K562 (cell line): ENCODE data around the gene SHBG. TPM values are rescaled to one million over a fixed set of nuclear protein-coding genes. Genes with fewer than 3 reads are reported as not detected.

Experiments used
- ATAC-seq: fragments of 200-7000 bp; cut with Tn5 transposase; 3 replicates; pipeline ENCODE4 v1.9.1; 2020; ENCODE audit warnings: moderate library complexity
- BruUV-seq: library from RNA; stranded (reverse); fragments of 400-500 nt; replicated peaks from 2 replicates; lab custom pipeline; 2021; lab: Mats Ljungman, UMichigan
- CTCF ChIA-PET: fragments of 300-600 bp; formaldehyde crosslinking; extraction: SDS; loops from one replicate; lab custom pipeline; 2021; ENCODE audit warnings: low intra/inter-chr PET ratio; lab: Yijun Ruan, JAX
- POLR2A ChIA-PET: fragments of 300-600, 350-650 bp; sonication (Branson Sonifier 250); formaldehyde crosslinking; extraction: SDS; loops from one replicate; lab custom pipeline; 2021; ENCODE audit warnings: antibody characterized with exemption, inconsistent platforms; lab: Yijun Ruan, JAX
- DNase-seq, 4 experiments: peaks; one replicate each; pipeline versions ENCODE4 v3.0.0 to v3.0.0-alpha.2; 2011 to 2018; ENCODE audit warnings: low spot score in 3 of 4, mixed read lengths in 3 of 4; ENCODE audit errors: extremely low read depth in 1 of 4
- FAIRE-seq: peaks from 2 replicates; lab custom pipeline; 2011; peaks lifted over from hg19 to GRCh38; lab: Jason Lieb, UNC
- H2AFZ ChIP-seq: 2 replicates; pipeline ENCODE4 v1.6.0; 2011; ENCODE audit warnings: low read depth, low read length, control low read depth, inconsistent platforms
- H3K27ac ChIP-seq: fragments of 200-600 bp; 3 replicates; pipeline ENCODE4 v1.8.0; 2011; ENCODE audit warnings: low read depth, mild to moderate bottlenecking, control low read depth, inconsistent platforms, low read length, moderate library complexity, mixed read lengths; ENCODE audit errors: extremely low read depth
- H3K27me3 ChIP-seq, 2 experiments: fragments of 300-600 bp in 1 of 2; 2 replicates in 1 of 2; 3 replicates in 1 of 2; pipeline versions ENCODE4 v1.6.0 to v1.8.0; 2011; ENCODE audit warnings: inconsistent platforms in 2 of 2, low read length in 2 of 2, mild to moderate bottlenecking in 1 of 2, mixed read lengths in 1 of 2, moderate library complexity in 1 of 2; ENCODE audit not compliant: control insufficient read depth in 2 of 2, insufficient read depth in 2 of 2
- H3K36me3 ChIP-seq: fragments of 300-600 bp; 3 replicates; pipeline ENCODE4 v1.8.0; 2011; ENCODE audit warnings: mild to moderate bottlenecking, low read length, inconsistent platforms; ENCODE audit not compliant: control insufficient read depth, insufficient read depth
- H3K4me1 ChIP-seq, 2 experiments: fragments of 200-600 bp in 1 of 2; replicated peaks in 1 of 2; 2 replicates in 1 of 2; 3 replicates in 1 of 2; pipeline versions ENCODE4 v1.5.1 to v1.8.0; 2011; ENCODE audit warnings: inconsistent platforms in 2 of 2, low read length in 2 of 2, mild to moderate bottlenecking in 1 of 2, mixed read lengths in 1 of 2, moderate library complexity in 1 of 2; ENCODE audit not compliant: control insufficient read depth in 2 of 2, insufficient read depth in 2 of 2
- H3K4me2 ChIP-seq: 2 replicates; pipeline ENCODE4 v1.6.1; 2011; ENCODE audit warnings: low read length, control low read depth, inconsistent platforms, mixed read lengths; ENCODE audit not compliant: insufficient read depth
- H3K4me3 ChIP-seq: fragments of 200-600 bp; sonication (generic), shearing (Covaris generic); 2 replicates; pipeline ENCODE4 v1.5.1; 2016; ENCODE audit warnings: control low read depth, inconsistent platforms
- H3K79me2 ChIP-seq: fragments of 200-600 bp; 3 replicates; pipeline ENCODE4 v1.8.0; 2011; ENCODE audit warnings: low read length, inconsistent platforms; ENCODE audit not compliant: control insufficient read depth, insufficient read depth
- H3K9ac ChIP-seq, 2 experiments: 2 replicates each; pipeline versions ENCODE4 v1.6.0 to v1.6.1; 2011; ENCODE audit warnings: low read depth in 2 of 2, low read length in 2 of 2, control low read depth in 1 of 2, inconsistent platforms in 1 of 2, mild to moderate bottlenecking in 1 of 2, mixed read lengths in 1 of 2; ENCODE audit not compliant: insufficient read depth in 1 of 2
- H3K9me1 ChIP-seq: one replicate; pipeline ENCODE4 v1.6.0; 2011; ENCODE audit warnings: inconsistent platforms, mild to moderate bottlenecking, low read length, moderate library complexity; ENCODE audit not compliant: control insufficient read depth, insufficient read depth
- H3K9me3 ChIP-seq: replicated peaks from 2 replicates; pipeline ENCODE4 v1.5.1; 2011; ENCODE audit warnings: low read depth, low read length, inconsistent platforms; ENCODE audit not compliant: control insufficient read depth, insufficient read depth
- H4K20me1 ChIP-seq: replicated peaks from 2 replicates; pipeline ENCODE4 v1.6.1; 2011; ENCODE audit warnings: low read length, inconsistent platforms, mixed read lengths; ENCODE audit not compliant: control insufficient read depth, insufficient read depth
- ARID2 ChIP-seq: fragments of 450-650 bp; IDR thresholded peaks from 2 replicates; pipeline ENCODE4 v1.6.1; 2017; ENCODE audit warnings: antibody characterized with exemption, mild to moderate bottlenecking
- ASH1L ChIP-seq: fragments of 450-650 bp; IDR thresholded peaks from 2 replicates; pipeline ENCODE4 v1.6.1; 2018; ENCODE audit warnings: borderline replicate concordance, mild to moderate bottlenecking, low read depth; ENCODE audit not compliant: partially characterized antibody
- CSDE1 ChIP-seq, 2 experiments: fragments of 450-650 bp; IDR thresholded peaks; 2 replicates each; pipeline ENCODE4 v1.6.1; 2016; ENCODE audit warnings: mild to moderate bottlenecking in 1 of 2
- POLR2AphosphoS5 ChIP-seq: IDR thresholded peaks from 2 replicates; pipeline ENCODE4 v1.6.1; 2011; ENCODE audit warnings: mild to moderate bottlenecking, low read depth, low read length, moderate library complexity; ENCODE audit not compliant: control insufficient read depth, insufficient read depth
- SREBF2 ChIP-seq: sonication (generic); formaldehyde crosslinking; IDR thresholded peaks from 2 replicates; pipeline ENCODE4 v1.4.0; 2020; ENCODE audit warnings: mild to moderate bottlenecking, missing genetic modification reagents
- STAG1 ChIP-seq: sonication (generic); formaldehyde crosslinking; IDR thresholded peaks from 2 replicates; pipeline ENCODE4 v1.5.0; 2020; ENCODE audit warnings: missing genetic modification reagents, borderline replicate concordance
- YY1 ChIP-seq, 3 experiments: IDR thresholded peaks; 2 replicates each; pipeline ENCODE4 v1.6.1; 2011; ENCODE audit warnings: low read length in 2 of 3, mild to moderate bottlenecking in 2 of 3, moderate library complexity in 2 of 3, borderline replicate concordance in 1 of 3, control low read depth in 1 of 3, low read depth in 1 of 3; ENCODE audit not compliant: insufficient read depth in 3 of 3, insufficient replicate concordance in 2 of 3, control insufficient read depth in 1 of 3, insufficient read length in 1 of 3; ENCODE audit errors: extremely low read depth in 1 of 3
- ZFP91 ChIP-seq: sonication (generic); formaldehyde crosslinking; IDR thresholded peaks from 2 replicates; pipeline ENCODE4 v1.8.0; 2022; ENCODE audit warnings: mild to moderate bottlenecking, missing genetic modification reagents
- ZNF316 ChIP-seq: fragments of 450-650 bp; IDR thresholded peaks from 2 replicates; pipeline ENCODE4 v1.6.1; 2016
- WGBS: fragments of 100-300 bp; shearing (Covaris generic); methylation state at CpG from one replicate; pipeline ENCODE4 v1.1.6; 2016; ENCODE audit warnings: low coverage, mixed read lengths; ENCODE audit not compliant: insufficient coverage; ENCODE audit errors: missing lambda C conversion rate; 5-methylcytosine and 5-hydroxymethylcytosine counted together
- in situ Hi-C: fragments of 300-500 bp; cut with MboI; formaldehyde crosslinking; loops from 4 replicates; pipeline ENCODE4 v1.15.0; 2018; ENCODE audit warnings: inconsistent platforms, mixed read lengths
- intact Hi-C: fragments of 100-400 bp; cut with micrococcal nuclease; formaldehyde crosslinking; loops from 2 replicates; pipeline ENCODE4 v1.14.2; 2022
- polyA plus RNA-seq, 8 experiments: library from polyadenylated mRNA; depleted of rRNA in 4 of 8; stranded (reverse) in 5 of 8; unstranded in 3 of 8; fragments of >200 nt; fragmentation: Nextera tagmentation in 2 of 8; fragmentation: Illumina TruSeq in 1 of 8; extraction: Ambion mirVana in 2 of 8; extraction: Trizol in 1 of 8; gene quantifications; 2 replicates each; pipeline versions ENCODE4 v1.2.1 to v1.2.3, GENCODE V29; 2011 to 2014; ENCODE audit warnings: inconsistent platforms in 1 of 8, missing spikeins in 1 of 8
- total RNA-seq, 7 experiments: library from RNA; depleted of rRNA in 6 of 7; stranded (reverse); fragments of >200 nt in 6 of 7; fragmentation: Illumina TruSeq in 2 of 7; extraction: Trizol in 2 of 7; gene quantifications; 2 replicates each; pipeline versions ENCODE4 v1.2.1 to v1.2.3, GENCODE V29; 2011 to 2021; ENCODE audit warnings: low replicate concordance in 1 of 7
- TF ChIP-seq, protein P1 (sequence below), 2 experiments: fragments of 450-650 bp; formaldehyde crosslinking in 1 of 2; IDR thresholded peaks; 2 replicates each; pipeline versions ENCODE4 v1.4.0 to v1.6.1; 2014 to 2020; ENCODE audit warnings: mild to moderate bottlenecking in 2 of 2, borderline replicate concordance in 1 of 2, low read depth in 1 of 2

The SHBG gene
- total and polyA plus RNA-seq, 9 of the 15 experiments (the other 6 are each of a cell fraction or from before 2014, with no cell fraction given) = not detected

GRCh38 chr17:7586673-7587419, 43.1 kb upstream of the SHBG start:
- FAIRE-seq (peak; percentile 91), DNase-seq (peak; percentile 56 to 87 (median 61)), ATAC-seq (peak; percentile 58)
- in situ Hi-C loops (no loop called here), intact Hi-C loops (loop anchor here (5.0 kb wide), 1 partner anchor 100 kb away; the partner anchor contains the start of genes TP53 and WRAP53)
- peak overlapping the region; percentile 53 to 72; a peak in 3 of 4 replicates for H3K9ac ChIP-seq
- BruUV-seq = no TSS peak
- peaks cover 55% of the 10 kb centered on the region for H3K36me3 ChIP-seq
- 25% methylated on average over 7 of the region's 9 CpGs for WGBS
- H3K4me2 ChIP-seq = peak overlapping the region; percentile 94
- CTCF ChIA-PET = interaction anchor here (1.1 kb wide), 1 partner anchor 100 kb away, joined by 3 read pairs; the partner anchor contains the start of gene TP53
- H3K4me1 ChIP-seq = peaks cover 43 to 68% of the 10 kb centered on the region in 2 experiments
- no peak overlapping the region for H3K4me3 ChIP-seq
- H3K27me3 ChIP-seq = no peaks in the 10 kb centered on the region
- no peaks in the 10 kb centered on the region for H3K9me1 ChIP-seq
- H3K79me2 ChIP-seq = peaks cover 63% of the 10 kb centered on the region
- no peaks in the 10 kb centered on the region for H3K9me3 ChIP-seq
- no peak overlapping the region for H2AFZ ChIP-seq
- POLR2A ChIA-PET = interaction anchor here (0.5 to 2.8 kb wide), 6 partner anchors 14 to 231 kb away, joined by 3 to 24 read pairs (median 4); partner anchors contain the start of genes TP53 and WRAP53
- H3K27ac ChIP-seq = peak overlapping the region; percentile 99
- no peaks in the 10 kb centered on the region for H4K20me1 ChIP-seq
- TF ChIP-seq ZNF316 (no peak), ZFP91 (CRISPR knock-in tag) (no peak), STAG1 (no peak), SREBF2 (CRISPR knock-in tag) (no peak), ARID2 (no peak), ASH1L (no peak), POLR2AphosphoS5 (0 out of 2 replicates have a peak, but pooled peaks have one; percentile 6), CSDE1 (IDR thresholded peaks at IDR 0.05) (no peak), YY1 (IDR thresholded peaks at IDR 0.05; ENCODE audit: borderline replicate concordance in 1 of 3, control insufficient read depth in 1 of 3, extremely low read depth in 1 of 3, insufficient read depth in 3 of 3, insufficient read length in 1 of 3, insufficient replicate concordance in 2 of 3, low read depth in 1 of 3, low read length in 2 of 3) (peak in 1 of 3 experiments; percentile 10)
- TF ChIP-seq, protein P1, sequence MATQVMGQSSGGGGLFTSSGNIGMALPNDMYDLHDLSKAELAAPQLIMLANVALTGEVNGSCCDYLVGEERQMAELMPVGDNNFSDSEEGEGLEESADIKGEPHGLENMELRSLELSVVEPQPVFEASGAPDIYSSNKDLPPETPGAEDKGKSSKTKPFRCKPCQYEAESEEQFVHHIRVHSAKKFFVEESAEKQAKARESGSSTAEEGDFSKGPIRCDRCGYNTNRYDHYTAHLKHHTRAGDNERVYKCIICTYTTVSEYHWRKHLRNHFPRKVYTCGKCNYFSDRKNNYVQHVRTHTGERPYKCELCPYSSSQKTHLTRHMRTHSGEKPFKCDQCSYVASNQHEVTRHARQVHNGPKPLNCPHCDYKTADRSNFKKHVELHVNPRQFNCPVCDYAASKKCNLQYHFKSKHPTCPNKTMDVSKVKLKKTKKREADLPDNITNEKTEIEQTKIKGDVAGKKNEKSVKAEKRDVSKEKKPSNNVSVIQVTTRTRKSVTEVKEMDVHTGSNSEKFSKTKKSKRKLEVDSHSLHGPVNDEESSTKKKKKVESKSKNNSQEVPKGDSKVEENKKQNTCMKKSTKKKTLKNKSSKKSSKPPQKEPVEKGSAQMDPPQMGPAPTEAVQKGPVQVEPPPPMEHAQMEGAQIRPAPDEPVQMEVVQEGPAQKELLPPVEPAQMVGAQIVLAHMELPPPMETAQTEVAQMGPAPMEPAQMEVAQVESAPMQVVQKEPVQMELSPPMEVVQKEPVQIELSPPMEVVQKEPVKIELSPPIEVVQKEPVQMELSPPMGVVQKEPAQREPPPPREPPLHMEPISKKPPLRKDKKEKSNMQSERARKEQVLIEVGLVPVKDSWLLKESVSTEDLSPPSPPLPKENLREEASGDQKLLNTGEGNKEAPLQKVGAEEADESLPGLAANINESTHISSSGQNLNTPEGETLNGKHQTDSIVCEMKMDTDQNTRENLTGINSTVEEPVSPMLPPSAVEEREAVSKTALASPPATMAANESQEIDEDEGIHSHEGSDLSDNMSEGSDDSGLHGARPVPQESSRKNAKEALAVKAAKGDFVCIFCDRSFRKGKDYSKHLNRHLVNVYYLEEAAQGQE (IDR thresholded peaks at IDR 0.05; ENCODE audit: borderline replicate concordance) = no peak; the same call in 1 of the 2 replicates
- TF ChIP-seq, protein P1 (CRISPR knock-in tag; IDR thresholded peaks at IDR 0.05; ENCODE audit: low read depth) = no peak
